Heart left ventricle (tissue), 16 donors: Measurements from ENCODE around the gene MFAP3. TPM values are rescaled to one million over a fixed set of nuclear protein-coding genes. Genes with fewer than 3 reads are reported as not detected.
"Not testable (repeated sequence)": the region's sequence is repeated elsewhere in the genome, so short reads cannot be mapped to it uniquely, and the experiment has no call there.

ENCODE experiments used
- ATAC-seq, 4 donors: fragments of 200-7000 bp; cut with Tn5 transposase; one replicate each; pipeline ENCODE4 v1.9.1; 2020 to 2022; ENCODE audit warnings: moderate library complexity in 4 of 4, mild to moderate bottlenecking in 3 of 4, moderate number of reproducible peaks in 1 of 4
- DNase-seq, 5 donors: peaks; one replicate each; pipeline ENCODE4 v3.0.0-alpha.2; 2020
- H3K27ac ChIP-seq, 12 donors: fragments of 200-600 bp; sonication (generic) in 4 of 12; one replicate each; pipeline versions ENCODE4 v1.5.0 to v1.8.0; 2016 to 2022; ENCODE audit warnings: mild to moderate bottlenecking in 2 of 12
- H3K27me3 ChIP-seq, 9 donors: fragments of 200-600 bp; sonication (generic) in 2 of 9; one replicate each; pipeline versions ENCODE4 v1.5.1 to v1.8.0; 2016 to 2022; ENCODE audit warnings: mild to moderate bottlenecking in 3 of 9
- H3K36me3 ChIP-seq, 9 donors: fragments of 200-600 bp; sonication (generic) in 2 of 9; one replicate each; pipeline versions ENCODE4 v1.5.0 to v1.8.0; 2018 to 2022; ENCODE audit warnings: mild to moderate bottlenecking in 2 of 9
- H3K4me1 ChIP-seq, 12 donors: fragments of 200-600 bp; sonication (generic) in 4 of 12; one replicate each; pipeline versions ENCODE4 v1.5.0 to v1.8.0; 2016 to 2022; ENCODE audit warnings: mild to moderate bottlenecking in 3 of 12
- H3K4me3 ChIP-seq, 12 donors: fragments of 200-600 bp; sonication (generic) in 4 of 12; one replicate each; pipeline versions ENCODE4 v1.5.0 to v1.8.0; 2017 to 2022; ENCODE audit warnings: mild to moderate bottlenecking in 9 of 12, moderate library complexity in 4 of 12
- H3K9me3 ChIP-seq, 12 donors: fragments of 200-600 bp; sonication (generic) in 4 of 12; one replicate each; pipeline versions ENCODE4 v1.5.0 to v1.8.0; 2016 to 2022; ENCODE audit warnings: mild to moderate bottlenecking in 1 of 12
- POLR2A ChIP-seq, 2 donors: fragments of 450-650 bp; IDR thresholded peaks; one replicate each; pipeline ENCODE4 v1.6.1; 2017; ENCODE audit warnings: antibody characterized with exemption in 2 of 2, mild to moderate bottlenecking in 2 of 2, moderate library complexity in 2 of 2
- WGBS, 4 donors: extraction: QIAGEN DNeasy Blood & Tissue Kit in 2 of 4; methylation state at CpG; one replicate each; pipeline versions ENCODE4 v1.1.5 to v1.1.7; 2013 to 2018; 5-methylcytosine and 5-hydroxymethylcytosine counted together
- intact Hi-C, 10 donors: fragments of 100-400 bp; cut with DNase I; formaldehyde crosslinking; loops; one replicate each; pipeline versions ENCODE4 v1.11.1 to v1.14.2; 2022
- polyA plus RNA-seq, 2 donors: library from polyadenylated mRNA; stranded (reverse); fragments of 200-250 nt; gene quantifications; one replicate each; pipeline ENCODE4 v1.2.3, GENCODE V29; 2013
- total RNA-seq, 9 donors: library from RNA; depleted of rRNA in 2 of 9; stranded (reverse); fragments of >200 nt in 2 of 9; fragmentation: NEBNext Ultra II Directional in 3 of 9; extraction: Animal tissue kit (Norgen Biotek cat#: 25700) in 3 of 9; gene quantifications; one replicate each; pipeline versions ENCODE4 v1.1.0 to v1.2.4, GENCODE V29; 2016 to 2023
- TF ChIP-seq, protein P1 (sequence below), 12 donors: fragments of 200-600 bp; sonication (generic) in 4 of 12; IDR thresholded peaks; one replicate each; pipeline versions ENCODE4 v1.5.0 to v1.8.0; 2018 to 2022; ENCODE audit warnings: antibody characterized with exemption in 12 of 12, mild to moderate bottlenecking in 5 of 12
- donor health status: ischemic (EF 13 %, LVEDD 7.1; RV severe dilation, severe dysfunction).
- donor health status: healthy with polysubstance abuse.
- donor health status: DM: no; HTN: yes; CAD: no.
- donor health status: DM: no; HTN: no; CAD: no.
- donor health status: ischemic (EF 25% LVEDD 6.9; RV normal size, moderate dysfunction).
- donor health status: ischemic (EF 25% LVEDD 5.7; RV mildly dilated, moderate dysfunction).
- donor health status: healthy.
- donor health status: DM: yes; HTN: yes; CAD: no.
- donor health status: ischemic (EF 35%, LVEDD 5.7; RV mildly dilated, moderate dysfunction).
- donor health status: nonischemic (EF 11% LVEDD 7.7; RV severe dilation, severe dysfunction).
- donor health status: DM: yes; HTN: yes; CAD: no.
- donor health status: PGD.
- donor health status: ischemic (EF 29% LVEDD 5.4; RV normal size, mild dysfunction).
- donor health status: nonischemic (EF 23%, LVEDD 6.1; RV moderate dilation, normal function).

The MFAP3 gene
- total and polyA plus RNA-seq, 11 donors: 2.3 to 52.0 (median 38.6) TPM

DNA sequence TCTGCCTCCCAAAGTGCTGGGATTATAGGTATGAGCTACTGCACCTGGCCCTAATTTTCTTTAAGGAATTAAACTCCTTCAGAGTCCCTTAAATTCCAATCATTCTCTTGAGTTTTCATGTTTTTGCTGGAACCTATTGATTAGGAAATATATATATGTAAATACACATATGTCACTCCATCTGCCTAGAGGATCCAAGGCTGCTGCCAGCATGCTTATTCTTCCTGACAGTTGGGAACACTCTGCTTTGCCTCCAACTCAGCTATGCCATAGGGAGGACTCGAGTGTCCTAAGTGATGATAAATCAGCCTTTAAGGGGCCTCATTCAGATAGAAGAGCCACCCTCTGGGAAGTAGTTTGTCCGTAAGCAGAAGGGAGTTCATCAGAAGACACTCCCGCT, 21.8 kb downstream of the MFAP3 start:
- ATAC-seq: no peak
- intact Hi-C loops: loop anchor here in 1 of 10 donors (10.0 kb wide), 1 partner anchor 76 kb away; no protein-coding TSS in a partner anchor

DNA sequence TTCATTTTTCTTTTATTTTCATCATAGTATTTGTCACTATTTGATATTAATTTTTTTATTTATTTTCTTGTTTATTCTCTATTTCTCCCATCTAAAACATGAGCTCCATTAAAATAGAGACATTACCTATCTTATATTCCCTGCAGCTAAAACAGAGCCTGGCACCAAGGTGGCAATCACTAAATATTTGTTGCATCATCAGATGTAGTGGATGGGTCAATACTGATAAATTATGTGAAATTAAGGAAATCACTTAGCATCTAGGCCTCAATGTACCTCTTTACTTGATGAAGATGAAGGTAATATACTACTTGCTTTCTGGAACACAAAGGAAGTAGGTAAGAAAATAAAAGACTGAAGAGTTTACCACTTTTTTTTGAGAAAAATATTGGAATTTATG, 24.6 kb downstream of the MFAP3 start:
- no peak for TF ChIP-seq POLR2A (IDR thresholded peaks at IDR 0.05)
- TF ChIP-seq, protein P1, sequence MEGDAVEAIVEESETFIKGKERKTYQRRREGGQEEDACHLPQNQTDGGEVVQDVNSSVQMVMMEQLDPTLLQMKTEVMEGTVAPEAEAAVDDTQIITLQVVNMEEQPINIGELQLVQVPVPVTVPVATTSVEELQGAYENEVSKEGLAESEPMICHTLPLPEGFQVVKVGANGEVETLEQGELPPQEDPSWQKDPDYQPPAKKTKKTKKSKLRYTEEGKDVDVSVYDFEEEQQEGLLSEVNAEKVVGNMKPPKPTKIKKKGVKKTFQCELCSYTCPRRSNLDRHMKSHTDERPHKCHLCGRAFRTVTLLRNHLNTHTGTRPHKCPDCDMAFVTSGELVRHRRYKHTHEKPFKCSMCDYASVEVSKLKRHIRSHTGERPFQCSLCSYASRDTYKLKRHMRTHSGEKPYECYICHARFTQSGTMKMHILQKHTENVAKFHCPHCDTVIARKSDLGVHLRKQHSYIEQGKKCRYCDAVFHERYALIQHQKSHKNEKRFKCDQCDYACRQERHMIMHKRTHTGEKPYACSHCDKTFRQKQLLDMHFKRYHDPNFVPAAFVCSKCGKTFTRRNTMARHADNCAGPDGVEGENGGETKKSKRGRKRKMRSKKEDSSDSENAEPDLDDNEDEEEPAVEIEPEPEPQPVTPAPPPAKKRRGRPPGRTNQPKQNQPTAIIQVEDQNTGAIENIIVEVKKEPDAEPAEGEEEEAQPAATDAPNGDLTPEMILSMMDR (IDR thresholded peaks at IDR 0.05): no peak
- no peak for DNase-seq
- intact Hi-C loops: loop anchor here in 1 of 10 donors (10.0 kb wide), 1 partner anchor 79 kb away; no protein-coding TSS in a partner anchor
- Histone ChIP-seq H3K27ac (no peak overlapping the region), H3K4me1 (peaks cover 0 to 12% (median 6%) of the 10 kb centered on the region in 12 donors), H3K9me3 (no peaks in the 10 kb centered on the region), H3K4me3 (no peak overlapping the region), H3K27me3 (no peaks in the 10 kb centered on the region), H3K36me3 (no peaks in the 10 kb centered on the region)
- no peak for ATAC-seq

More for the DNA sequence above, 21.8 kb downstream of the MFAP3 start:
- Histone ChIP-seq H3K27me3 (no peaks in the 10 kb centered on the region), H3K9me3 (no peaks in the 10 kb centered on the region), H3K4me3 (no peak overlapping the region), H3K4me1 (peaks cover 0 to 20% (median 13%) of the 10 kb centered on the region in 12 donors), H3K36me3 (peaks cover 0 to 8% (median 2%) of the 10 kb centered on the region in 9 donors), H3K27ac (no peak overlapping the region)
- DNase-seq: no peak
- TF ChIP-seq, protein P1 (IDR thresholded peaks at IDR 0.05): no peak
- TF ChIP-seq POLR2A (IDR thresholded peaks at IDR 0.05): no peak
- 88 to 93% (median 91%) methylated on average over 3 of the region's 3 CpGs for WGBS, 4 donors

DNA sequence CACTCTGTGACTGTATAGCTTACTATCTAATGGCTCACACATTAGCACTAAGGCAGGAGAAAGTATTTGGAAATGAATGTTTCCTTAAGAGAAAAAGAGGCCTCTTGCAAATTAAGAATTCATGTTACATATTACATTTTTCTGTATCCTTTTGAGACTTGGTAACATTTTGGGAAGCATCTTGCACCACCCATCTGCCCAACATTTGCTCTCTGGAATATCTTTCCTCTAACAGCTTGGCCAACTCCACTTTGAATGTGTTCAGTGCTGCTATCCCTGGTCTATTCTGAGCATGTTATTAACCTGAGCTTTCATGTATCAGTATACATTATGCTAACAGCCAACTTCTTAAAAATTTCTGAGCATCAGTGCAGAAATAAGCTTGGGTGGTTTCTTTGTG, 27.2 kb downstream of the MFAP3 start:
- Histone ChIP-seq H3K27me3 (no peaks in the 10 kb centered on the region), H3K4me3 (no peak overlapping the region), H3K9me3 (no peaks in the 10 kb centered on the region), H3K4me1 (no peaks in the 10 kb centered on the region), H3K36me3 (no peaks in the 10 kb centered on the region), H3K27ac (no peak overlapping the region)
- ATAC-seq (no peak), DNase-seq (no peak)
- TF ChIP-seq, protein P1 (IDR thresholded peaks at IDR 0.05): no peak
- TF ChIP-seq POLR2A (IDR thresholded peaks at IDR 0.05): no peak
- intact Hi-C loops: loop anchor here in 2 of 10 donors (5.0 to 10.0 kb wide), 2 partner anchors 81 to 89 kb away; no protein-coding TSS in a partner anchor

DNA sequence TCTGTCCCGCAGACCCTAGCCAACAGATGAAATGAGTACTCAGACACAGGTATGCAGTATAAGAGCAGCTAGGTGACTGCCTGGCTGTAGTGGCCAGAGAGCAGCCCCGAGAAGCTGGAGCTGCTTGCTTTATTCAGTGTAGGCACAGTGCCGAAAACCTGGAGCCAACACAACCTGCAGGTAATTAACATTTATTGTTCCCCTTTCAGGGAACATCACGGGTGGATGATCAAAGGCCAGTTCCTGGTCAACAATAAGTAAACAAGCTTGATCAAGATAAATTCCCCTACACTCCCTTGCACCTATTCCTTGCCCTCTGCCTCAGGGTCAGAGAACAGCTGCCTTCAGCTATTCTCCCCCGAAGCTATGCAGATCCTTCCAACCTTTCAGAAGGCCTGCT, 31.1 kb downstream of the MFAP3 start:
- not testable (repeated sequence) for DNase-seq, ATAC-seq, H3K4me3 ChIP-seq, H3K27me3 ChIP-seq, H3K9me3 ChIP-seq, H3K36me3 ChIP-seq, H3K27ac ChIP-seq
- WGBS, 4 donors: 92 to 95% (median 94%) methylated on average over 5 of the region's 5 CpGs
- intact Hi-C loops: loop anchor here in 6 of 10 donors (5.0 to 10.0 kb wide), 7 partner anchors 85 to 337 kb away; no protein-coding TSS in a partner anchor
- peaks cover 0 to 12% (median 5%) of the 10 kb centered on the region in 12 donors for H3K4me1 ChIP-seq
